Measurements from ENCODE around the gene HNRNPUL2.
A peak's percentile ranks its signal among the peaks of the same experiment; 100 is the strongest.

Gene HNRNPUL2

GRCh38 chr11:62665599-62666258 lies 61.5 kb downstream of the HNRNPUL2 start:
- DNase-seq: peak; percentile 59 to 65 (median 64)

DNA sequence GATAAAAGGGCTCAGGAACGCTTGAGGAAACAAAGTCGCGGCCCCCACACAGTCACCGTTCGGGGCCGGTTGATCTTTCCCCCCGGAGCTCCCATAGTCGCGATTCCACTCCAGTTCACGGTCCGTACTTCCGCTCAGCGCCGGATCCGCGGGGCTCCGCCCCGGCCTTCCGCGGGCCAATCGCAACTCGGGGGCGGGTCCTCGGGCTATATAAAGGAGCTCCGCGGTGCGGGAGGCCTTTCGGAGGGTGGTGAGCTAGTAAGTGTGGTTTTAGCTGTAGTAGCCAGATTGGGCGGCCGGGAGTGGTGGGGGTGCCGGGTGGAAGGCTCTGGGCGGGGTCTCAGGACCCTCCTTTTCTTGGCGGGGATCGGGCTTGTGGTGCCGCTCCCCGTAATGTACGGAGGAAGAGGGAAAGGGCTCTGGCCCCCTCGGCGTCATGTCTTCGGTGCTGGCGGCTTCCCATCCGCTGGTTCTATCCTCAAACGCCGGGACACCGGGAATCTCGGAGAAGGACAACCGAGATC lies 62.1 kb downstream of the HNRNPUL2 start, which contains the start of the genes C11orf98 and CSKMT:
TSS of gene C11orf98 (minus strand) at position 136 of the 524 bp plus-strand sequence. CDS start at position 95, 41 bp downstream.
TSS of gene CSKMT (plus strand) at position 238 of the 524 bp plus-strand sequence. CDS start 568 bp downstream, outside the sequence.
- peak; percentile 94 to 97 (median 97) for DNase-seq

DNA sequence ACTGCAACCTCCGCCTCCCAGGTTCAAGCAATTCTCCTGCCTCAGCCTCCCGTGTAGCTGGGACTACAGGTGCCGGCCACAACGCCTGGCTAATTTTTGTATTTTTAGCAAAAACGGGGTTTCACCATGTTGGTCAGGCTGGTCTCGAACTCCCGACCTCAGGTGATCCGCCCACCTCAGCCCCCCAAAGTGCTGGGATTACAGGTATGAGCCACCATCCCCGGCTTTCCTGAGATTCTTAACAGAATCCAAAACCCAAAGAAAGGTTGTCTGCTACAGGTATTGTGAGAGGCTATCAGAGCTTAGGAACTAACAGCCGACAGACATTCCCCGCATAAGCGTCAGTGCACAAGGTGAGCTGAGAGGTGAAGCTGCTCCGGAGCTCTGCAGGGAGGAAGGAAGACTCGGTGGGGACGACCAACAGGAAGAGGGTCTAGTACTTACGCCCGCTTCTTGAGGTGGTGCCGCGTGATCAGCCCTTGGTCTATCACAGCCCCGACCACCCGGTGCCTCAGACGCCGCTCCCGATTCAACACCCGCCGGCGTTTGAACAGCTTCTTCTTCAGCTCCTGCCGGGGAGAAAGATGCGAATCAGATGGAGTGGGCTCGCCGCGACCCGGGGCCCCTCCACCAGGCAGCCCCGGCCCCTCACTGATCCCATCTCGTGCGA lies 62.7 kb downstream of the HNRNPUL2 start:
- no peak for DNase-seq

All from suppressor macrophage treated with lipopolysaccharide for 1 hour (primary cell).